Measurements from ENCODE around the gene NIN.
A peak's percentile ranks its signal among the peaks of the same experiment; 100 is the strongest.
"Not testable (repeated sequence)": the region's sequence is repeated elsewhere in the genome, so short reads cannot be mapped to it uniquely, and the experiment has no call there.

The NIN gene

DNA sequence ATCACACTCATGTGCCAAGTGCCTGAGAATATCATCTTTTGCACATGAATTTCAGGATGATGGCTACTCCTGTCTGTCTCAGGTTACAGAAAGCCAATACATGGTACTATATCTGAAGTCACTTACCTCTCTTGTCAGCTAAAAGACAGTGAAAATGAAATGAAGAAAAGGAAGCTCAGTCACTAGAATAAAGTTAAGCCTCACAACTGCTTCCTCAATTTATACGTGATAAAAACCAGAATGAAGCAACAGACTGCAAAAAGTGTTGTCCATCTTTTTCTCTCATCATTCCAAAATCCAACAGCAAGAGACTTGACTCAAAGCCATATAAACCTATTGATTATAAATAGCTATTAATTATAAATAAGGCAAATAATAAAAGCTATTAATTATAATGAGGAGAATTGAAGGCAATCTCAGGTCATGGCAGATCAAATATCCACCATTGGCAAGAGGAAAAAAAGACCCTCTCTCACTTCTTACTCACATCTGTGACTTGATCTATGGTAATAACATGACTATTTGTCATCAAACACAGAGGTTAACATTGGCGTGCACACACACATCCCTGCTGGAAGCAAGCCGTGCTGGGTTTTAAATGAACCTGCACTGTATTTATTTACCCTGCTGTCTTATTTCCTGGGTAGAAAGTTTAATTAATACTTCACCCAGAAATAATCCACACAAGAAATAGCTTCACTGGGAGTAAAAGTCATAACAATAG, 10.0 kb downstream of the NIN start:
- TF ChIP-seq, protein P1, sequence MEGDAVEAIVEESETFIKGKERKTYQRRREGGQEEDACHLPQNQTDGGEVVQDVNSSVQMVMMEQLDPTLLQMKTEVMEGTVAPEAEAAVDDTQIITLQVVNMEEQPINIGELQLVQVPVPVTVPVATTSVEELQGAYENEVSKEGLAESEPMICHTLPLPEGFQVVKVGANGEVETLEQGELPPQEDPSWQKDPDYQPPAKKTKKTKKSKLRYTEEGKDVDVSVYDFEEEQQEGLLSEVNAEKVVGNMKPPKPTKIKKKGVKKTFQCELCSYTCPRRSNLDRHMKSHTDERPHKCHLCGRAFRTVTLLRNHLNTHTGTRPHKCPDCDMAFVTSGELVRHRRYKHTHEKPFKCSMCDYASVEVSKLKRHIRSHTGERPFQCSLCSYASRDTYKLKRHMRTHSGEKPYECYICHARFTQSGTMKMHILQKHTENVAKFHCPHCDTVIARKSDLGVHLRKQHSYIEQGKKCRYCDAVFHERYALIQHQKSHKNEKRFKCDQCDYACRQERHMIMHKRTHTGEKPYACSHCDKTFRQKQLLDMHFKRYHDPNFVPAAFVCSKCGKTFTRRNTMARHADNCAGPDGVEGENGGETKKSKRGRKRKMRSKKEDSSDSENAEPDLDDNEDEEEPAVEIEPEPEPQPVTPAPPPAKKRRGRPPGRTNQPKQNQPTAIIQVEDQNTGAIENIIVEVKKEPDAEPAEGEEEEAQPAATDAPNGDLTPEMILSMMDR (IDR thresholded peaks at IDR 0.05; ENCODE audit: insufficient read depth, low read depth, low read length, missing control alignments) = no peak
- no peak for DNase-seq (ENCODE audit: low read depth)
- peak overlapping the region; percentile 46 for H3K4me3 ChIP-seq (ENCODE audit: low read depth, low read length)

DNA sequence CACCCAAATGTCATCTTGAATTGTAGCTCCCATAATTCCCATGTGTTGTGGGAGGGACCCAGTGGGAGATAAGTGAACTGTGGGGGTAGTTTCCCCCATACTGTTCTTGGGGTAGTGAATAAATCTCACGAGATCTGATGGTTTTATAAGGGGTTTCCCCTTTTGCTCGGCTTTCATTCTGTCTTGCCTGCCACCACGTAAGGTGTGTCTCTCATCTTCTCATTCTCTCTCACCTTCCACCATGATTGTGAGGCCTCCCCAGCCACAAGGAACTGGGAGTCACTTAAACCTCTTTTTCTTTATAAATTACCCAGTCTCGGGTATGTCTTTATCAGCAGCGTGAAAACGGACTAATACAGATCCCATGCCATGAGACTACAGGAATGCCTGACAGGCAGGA, 11.7 kb downstream of the NIN start:
- not testable (repeated sequence) for DNase-seq (ENCODE audit: low read depth); H3K4me3 ChIP-seq (ENCODE audit: low read depth, low read length)

DNA sequence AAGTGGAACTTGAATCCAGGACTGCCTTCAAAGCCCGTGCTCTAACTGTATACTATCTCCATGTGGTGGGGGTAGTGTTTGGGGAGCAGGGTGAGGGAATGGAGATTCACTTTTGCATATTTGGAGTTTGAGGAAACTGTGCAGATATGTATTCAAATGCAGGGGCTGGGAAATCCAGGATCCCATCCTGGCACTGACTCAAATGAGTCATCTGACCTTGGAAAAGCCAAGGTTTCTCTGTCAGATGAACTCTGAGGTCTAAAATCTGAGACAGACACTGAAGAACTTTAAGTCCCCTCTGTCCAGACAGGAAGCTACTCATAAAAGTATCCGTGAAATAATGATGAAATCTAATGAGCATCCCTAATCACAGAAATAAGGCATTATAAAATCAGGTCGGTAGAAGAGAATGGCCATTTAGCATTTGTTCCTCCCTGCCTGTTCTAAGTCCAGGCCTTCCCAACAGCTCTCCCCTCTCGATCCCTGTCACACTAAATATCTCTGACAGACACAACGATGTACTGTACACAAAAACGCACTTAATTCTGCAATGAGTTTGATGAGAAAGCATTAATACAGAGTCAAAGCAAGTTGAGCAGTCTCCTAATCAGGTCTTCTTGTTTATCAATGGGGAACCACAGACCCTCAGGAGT, 14.4 kb downstream of the NIN start:
- H3K4me3 ChIP-seq (ENCODE audit: low read depth, low read length) = no peak overlapping the region
- TF ChIP-seq, protein P1 (IDR thresholded peaks at IDR 0.05; ENCODE audit: insufficient read depth, low read depth, low read length, missing control alignments) = no peak
- DNase-seq (ENCODE audit: low read depth) = no peak

DNA sequence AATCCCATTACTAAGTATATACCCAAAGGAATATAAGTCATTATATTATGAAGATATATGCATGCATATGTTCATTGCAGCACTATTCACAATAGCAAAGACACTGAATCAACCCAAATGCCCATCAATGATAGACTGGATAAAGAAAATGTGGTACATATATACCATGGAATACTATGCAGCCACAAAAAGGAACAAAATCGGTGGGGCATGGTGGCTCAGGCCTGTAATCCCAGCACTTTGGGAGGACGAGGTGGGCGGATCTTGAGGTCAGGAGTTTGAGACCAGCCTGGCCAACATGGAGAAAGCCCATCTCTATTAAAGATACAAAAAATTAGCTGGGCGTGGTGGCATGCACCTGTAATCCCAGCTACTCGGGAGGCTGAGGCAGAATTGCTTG, 15.4 kb downstream of the NIN start:
- not testable (repeated sequence) for DNase-seq (ENCODE audit: low read depth); H3K4me3 ChIP-seq (ENCODE audit: low read depth, low read length)

DNA sequence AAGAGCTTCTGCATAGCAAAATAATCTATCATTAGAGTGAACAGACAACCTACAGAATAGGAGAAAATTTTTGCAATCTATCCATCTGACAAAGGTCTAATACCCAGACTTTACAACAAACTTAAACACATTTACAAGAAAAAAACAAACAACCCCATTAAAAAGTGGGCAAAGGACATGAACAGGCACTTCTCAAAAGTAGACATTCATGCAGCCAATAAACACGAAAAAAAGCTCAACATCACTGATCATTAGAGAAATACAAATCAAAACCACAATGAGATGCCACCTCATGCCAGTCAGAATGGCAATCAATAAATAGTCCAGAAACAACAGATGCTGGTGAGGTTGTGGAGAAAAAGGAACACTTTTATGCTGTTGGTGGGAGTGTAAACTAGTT, 15.9 kb downstream of the NIN start:
- not testable (repeated sequence) for DNase-seq (ENCODE audit: low read depth); H3K4me3 ChIP-seq (ENCODE audit: low read depth, low read length)

DNA sequence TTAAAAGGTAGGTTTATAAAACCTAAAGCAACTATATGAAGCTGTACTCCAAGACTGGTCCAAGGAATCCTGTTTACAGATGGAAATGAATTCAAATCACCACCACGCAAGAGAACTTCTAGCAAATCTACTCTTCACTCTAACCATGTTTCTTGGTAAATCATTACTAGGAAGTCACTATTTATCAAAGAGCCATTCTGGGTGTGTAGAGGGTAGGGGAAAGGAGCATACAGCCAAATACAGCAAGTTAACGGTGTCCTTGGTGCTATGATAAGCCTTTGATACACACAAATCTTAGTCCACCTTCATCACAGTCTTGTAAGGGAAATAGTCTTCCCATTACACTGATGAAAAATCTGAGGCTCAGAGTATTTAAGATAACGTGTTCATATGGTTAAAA, 16.8 kb downstream of the NIN start:
- no peak for DNase-seq (ENCODE audit: low read depth)
- H3K4me3 ChIP-seq (ENCODE audit: low read depth, low read length) = peak overlapping the region; percentile 25; the same call in 1 of the 2 replicates
- TF ChIP-seq, protein P1 (IDR thresholded peaks at IDR 0.05; ENCODE audit: insufficient read depth, low read depth, low read length, missing control alignments) = no peak

DNA sequence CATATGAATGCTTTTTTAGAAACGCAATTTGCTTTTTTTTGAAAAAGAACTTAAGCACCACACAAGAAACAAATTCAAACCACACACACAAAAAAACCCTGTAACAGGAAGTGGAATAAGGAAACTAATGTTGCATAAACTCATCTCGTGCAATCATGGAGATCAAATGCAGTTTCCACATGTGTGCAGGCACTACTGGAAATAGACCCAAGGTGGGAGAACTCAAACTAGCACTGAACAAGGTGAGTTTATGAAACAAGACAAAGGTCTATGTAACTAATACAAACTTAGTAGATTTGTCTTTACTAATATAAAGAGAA, 17.5 kb downstream of the NIN start:
- peak overlapping the region; percentile 25 for H3K4me3 ChIP-seq (ENCODE audit: low read depth, low read length)
- DNase-seq (ENCODE audit: low read depth) = peak; percentile 66
- TF ChIP-seq, protein P1 (IDR thresholded peaks at IDR 0.05; ENCODE audit: insufficient read depth, low read depth, low read length, missing control alignments) = no peak

DNA sequence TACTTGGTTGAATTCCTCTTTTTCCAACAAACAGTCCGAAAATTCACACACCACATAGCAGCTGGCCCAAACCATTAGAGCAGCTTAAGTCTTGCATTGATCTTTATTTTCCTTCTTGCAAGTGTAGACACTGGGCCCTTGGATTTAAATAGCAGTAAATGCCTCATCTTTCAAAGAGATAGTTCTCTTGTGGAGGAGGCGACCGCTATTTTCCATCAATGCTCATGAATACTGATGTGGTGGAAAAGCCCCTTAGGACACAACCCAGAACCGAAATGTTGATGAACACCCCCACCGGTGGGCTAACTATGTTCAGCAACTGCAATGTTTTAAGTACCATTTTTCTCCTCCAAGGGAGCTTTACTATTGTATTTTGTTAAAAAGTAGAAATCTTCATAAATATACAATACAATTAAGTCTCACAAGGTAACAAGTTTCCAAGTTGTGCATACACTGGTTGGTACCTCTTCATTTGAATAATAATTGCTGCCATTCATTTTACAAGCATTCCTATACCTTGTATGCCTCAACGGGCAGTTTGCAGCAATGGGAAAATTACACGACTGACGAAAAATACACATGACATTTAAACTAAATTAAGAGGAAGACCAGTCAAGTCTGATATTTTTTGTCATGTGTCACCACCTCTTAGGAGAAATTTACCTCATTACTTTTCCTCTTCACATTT, 18.0 kb downstream of the NIN start:
- TF ChIP-seq, protein P1 (IDR thresholded peaks at IDR 0.05; ENCODE audit: insufficient read depth, low read depth, low read length, missing control alignments) = no peak
- peak overlapping the region; percentile 25 for H3K4me3 ChIP-seq (ENCODE audit: low read depth, low read length)
- no peak for DNase-seq (ENCODE audit: low read depth)
